NCI-H2029 treated with DMSO at 0.1 percent for 48 hours (cell line): Measurements from ENCODE around the gene ACTN1.

Experiments used
- DNase-seq: peaks from one replicate; lab custom pipeline; 2025; lab: John Stamatoyannopoulos, UW

ACTN1 gene

GRCh38 chr14:68936476-68936875 is 42.6 kb downstream of the ACTN1 start:
- DNase-seq: no peak

DNA sequence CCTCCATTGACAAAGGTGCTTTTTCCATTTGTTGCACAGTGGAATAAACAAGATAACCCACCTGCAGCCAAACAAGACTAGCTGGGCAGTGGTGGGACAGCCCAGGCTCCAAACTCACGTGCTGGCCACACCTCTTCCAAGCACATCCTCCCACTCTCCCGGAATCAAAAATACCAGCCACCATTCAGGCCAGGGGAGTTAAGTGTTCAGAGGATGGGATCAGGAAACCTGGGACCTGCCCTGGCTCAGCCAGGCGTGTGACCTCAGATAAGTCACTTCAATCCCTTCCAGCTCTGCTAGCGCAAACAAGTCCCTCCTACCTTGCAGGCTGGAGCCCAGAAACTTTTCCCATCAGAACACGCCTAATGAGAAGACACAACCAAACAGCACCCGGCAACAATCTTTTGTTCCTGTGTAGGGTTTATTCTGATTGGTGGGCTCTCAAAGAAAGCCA is 43.3 kb downstream of the ACTN1 start:
- DNase-seq: no peak

DNA sequence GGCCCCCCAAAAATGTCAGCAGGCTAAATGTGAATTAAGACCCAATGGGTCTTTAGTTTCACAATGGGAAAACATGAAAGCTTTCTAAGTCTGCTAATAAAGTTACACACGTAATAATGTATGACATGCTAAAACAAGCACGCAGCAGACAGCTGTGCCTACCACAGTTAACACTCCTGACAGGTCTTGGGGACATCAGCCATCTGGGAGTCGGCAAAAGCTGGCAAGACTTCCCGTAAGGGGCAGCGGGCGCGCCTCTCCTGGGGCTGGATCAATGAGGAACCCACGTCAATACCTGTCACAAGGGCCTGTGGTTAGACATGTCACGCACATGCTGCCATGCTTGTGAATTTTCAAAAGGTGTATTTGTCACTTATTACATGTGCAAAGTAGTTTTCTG is 45.0 kb downstream of the ACTN1 start:
- DNase-seq: no peak

GRCh38 chr14:68932686-68933085 is 46.4 kb downstream of the ACTN1 start:
- no peak for DNase-seq

- DNase-seq: no peak
Observed at GRCh38 chr14:68932231-68932630, 46.9 kb downstream of the ACTN1 start.

DNA sequence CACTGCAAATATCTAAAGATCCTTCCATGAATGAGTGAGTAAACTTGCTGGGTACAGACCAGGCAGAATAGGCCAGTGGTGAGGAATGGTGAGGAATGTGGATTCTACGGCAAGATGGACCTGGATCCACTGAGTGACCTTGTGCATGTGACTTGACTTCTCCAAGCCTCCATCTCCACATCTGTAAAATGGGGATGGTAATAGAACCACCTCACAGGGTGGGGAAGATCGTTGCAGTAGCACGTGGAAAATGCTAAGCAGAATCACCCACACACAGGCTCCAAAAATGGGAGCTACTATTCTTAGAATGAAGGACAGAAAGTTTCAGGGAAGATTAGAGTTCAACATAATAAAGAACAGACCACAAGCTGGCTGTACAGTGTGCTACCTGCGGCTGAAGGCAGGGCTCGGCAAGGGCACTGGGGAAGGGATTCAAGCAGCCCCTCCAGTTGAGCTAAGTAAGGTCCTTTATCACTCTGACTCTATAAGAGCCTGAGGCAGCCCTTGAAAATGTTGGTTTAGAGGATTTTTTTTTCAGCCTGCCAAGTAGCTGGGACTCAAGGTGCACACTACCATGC is 47.5 kb downstream of the ACTN1 start:
- no peak for DNase-seq

DNA sequence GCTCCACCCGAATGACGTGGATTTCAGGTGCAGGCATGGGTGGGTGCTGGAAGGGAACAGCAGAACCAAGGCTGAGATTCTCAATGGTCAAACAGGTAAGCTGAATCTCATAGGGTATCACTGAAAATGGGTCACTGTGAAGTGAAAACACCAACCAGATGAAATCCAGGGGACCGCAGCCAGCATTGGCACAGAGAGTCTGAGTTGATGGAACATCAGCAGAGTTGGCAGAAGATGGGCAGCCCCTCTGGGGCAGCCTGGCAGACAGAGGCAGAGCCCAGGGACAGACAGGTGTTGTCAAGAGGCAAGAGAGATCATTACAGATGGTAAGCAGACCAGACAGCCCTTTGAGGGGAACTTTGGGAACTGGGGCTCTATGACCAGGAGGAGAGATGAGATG is 48.0 kb downstream of the ACTN1 start:
- no peak for DNase-seq

GRCh38 chr14:68929623-68930307 is 49.3 kb downstream of the ACTN1 start:
- no peak for DNase-seq

- no peak for DNase-seq
Observed at GRCh38 chr14:68928770-68929550, 50.1 kb downstream of the ACTN1 start.

DNA sequence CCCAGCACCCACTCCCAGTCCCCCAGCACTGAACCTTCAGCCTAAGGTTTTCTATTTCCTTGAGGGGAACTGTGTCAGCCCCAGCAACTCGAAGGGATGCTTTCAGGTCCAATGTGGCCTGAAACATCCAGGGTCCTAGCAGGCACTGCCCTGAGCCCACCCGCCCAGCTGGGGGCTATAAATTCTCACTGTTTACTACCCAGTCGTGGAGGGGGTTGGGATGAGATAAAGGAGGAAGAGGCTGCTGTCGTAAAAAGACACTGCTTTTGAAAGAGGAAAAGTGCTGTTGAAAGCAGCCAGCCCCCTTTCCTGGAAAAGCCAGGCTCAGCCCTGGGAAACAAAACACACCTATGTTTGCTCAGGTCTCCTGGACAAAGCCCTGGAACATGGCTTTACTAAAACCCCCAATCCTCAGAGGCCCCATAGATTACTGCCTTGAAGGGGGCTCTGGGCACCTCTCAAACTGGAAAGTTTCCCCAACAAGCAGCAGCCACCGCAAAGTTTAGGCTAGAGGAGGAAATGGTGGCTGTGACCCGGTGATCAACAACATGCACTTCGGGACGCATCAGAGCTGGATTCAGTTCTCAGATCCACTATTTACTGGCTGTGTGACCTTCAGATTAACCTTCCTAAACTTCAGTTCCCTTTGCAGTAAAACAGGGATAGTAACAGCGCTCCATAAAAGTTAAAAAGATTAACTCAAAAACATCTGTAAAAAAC is 51.0 kb downstream of the ACTN1 start:
- no peak for DNase-seq

DNA sequence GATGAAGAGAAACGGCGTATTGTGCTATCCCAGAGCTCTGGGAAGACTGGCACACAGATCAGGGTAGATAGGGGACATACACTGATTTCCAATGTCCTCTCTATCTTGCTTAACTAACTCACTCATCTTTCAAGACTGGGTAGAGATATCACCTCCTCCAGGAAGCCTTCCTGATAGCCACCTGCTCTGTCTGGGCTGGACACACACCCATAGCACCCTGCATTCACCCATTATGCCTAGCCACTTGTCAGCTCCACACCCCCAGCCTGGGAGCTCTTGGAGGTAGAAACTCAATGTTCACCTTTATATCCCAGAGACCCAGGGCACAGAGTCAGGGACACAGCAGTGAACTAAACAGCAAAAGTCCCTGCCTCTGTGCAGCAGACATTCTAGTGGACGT is 52.0 kb downstream of the ACTN1 start:
- DNase-seq: no peak

DNA sequence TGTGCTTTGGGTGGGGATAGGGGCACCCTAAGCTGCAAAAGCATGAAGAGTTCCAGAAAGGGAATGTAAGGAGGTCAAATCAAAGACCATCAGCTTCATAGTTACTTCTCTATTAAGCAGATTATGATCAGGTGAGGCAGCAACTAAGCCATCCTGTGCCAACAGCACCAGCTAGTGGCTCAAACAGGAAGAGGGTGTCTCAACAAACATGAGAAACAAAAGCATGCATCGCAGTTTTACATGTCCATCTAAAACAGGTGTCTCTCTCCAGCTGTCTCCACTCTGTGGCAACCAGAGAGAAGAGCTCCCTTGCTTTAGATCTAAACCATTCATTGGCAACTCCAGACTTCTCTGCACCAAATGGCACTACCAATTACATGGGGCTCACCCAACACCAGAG is 52.9 kb downstream of the ACTN1 start:
- no peak for DNase-seq

- DNase-seq: no peak
Observed at GRCh38 chr14:68925373-68925772, 53.7 kb downstream of the ACTN1 start.

DNA sequence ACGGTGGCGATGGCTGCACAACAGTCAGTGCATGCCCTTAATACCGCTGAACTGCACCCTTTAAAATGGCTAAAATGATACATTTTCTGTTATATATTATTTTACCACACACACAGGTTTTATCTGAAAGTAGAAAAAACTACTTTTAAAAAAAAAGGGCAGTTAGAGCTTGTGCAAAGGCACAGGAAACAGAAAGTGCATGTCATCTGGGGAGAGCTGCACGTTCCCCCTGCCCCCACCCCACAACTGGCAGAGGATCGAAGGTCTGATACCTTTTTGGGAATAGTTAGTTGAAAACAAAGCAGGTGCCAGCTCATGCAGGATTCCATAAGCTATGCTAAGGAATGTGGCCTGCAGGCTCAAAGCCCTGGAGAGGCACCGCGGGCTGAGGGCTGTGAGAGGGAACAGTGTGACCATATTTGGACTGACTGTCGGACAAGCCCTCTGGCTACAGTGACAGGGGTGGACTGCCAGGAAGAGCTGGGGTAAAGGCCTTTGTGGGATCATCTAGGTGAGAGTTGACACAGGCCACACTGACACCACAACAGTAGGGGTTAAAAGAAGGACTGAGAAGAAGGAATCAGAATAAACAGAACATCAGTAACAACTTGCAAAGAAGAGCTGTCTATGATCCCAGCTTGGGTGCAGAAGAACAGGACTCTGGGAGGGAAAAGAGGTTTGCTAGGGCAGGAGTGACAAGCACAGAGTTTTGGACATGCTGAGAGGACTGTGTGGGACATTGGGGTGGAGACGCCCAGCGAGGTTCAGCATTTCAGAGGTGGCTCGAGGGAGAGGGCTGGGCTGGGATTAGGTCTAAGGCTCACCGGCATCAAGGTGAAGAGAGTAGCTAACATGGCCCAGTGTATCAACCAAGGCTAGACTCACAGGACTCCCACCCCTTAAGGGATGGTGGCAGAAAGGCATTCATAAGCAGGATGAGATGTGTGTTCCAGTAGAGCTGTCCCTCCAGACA is 54.6 kb downstream of the ACTN1 start:
- no peak for DNase-seq

- no peak for DNase-seq
Observed at GRCh38 chr14:68922886-68923285, 56.2 kb downstream of the ACTN1 start.

DNA sequence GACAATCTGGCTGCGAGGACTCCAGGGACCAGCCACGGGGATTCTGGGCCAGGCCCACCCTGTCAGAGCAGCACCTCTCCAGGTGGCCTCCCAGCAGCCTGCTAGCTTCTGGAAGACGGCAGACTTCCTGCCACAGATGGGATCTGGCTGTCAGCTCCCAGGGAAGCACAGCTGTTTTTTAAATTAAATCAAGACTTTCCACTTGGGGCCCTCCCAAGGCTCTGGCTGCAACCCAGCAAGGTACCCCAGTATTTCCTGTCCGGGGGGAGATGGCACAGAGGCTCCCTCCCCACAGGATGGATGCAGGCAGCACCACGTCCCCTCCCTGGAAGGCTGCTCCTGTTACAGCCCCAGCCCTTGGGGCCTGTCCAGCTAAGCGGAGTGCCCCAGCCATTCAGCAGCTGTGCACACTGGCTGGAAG is 56.9 kb downstream of the ACTN1 start:
- DNase-seq: no peak

DNA sequence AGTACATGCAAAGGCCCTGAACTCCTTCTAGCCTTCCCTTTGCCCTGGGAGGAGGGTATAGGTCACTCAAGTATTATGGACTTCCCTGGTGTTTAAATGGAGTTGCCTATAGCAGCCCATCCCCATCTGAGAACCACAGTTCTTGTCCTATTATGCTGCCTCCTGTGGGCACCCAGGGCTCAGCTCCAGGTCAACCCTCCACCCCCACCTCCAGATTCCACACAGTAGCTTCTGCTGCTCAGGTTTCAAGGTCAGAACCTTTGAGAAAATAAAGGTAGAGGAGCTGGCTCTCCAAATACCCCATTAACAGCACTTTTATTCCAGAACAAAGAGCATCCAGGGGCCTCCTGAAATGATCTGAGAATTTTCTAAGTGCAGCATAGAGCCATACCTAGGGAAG is 57.4 kb downstream of the ACTN1 start:
- no peak for DNase-seq

DNA sequence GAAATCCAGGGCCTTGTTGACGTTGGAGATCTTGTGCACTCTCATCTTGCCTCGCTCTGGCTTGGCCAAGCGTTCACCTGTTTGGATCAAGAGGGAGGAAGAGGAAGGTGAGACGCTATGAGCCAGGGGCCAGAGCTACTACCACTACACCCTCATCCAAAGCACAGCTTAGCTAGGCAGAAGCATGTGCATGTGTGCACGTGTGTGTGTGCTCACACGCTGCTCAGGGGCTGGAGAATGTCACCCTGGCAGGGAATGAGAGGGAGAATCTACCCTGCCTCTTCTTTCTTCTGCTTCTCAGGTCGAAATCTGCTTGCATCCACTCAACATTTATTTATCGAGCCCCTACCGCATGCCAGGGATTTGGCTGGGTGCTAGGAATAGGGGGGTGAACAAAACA is 58.1 kb downstream of the ACTN1 start:
- no peak for DNase-seq

DNA sequence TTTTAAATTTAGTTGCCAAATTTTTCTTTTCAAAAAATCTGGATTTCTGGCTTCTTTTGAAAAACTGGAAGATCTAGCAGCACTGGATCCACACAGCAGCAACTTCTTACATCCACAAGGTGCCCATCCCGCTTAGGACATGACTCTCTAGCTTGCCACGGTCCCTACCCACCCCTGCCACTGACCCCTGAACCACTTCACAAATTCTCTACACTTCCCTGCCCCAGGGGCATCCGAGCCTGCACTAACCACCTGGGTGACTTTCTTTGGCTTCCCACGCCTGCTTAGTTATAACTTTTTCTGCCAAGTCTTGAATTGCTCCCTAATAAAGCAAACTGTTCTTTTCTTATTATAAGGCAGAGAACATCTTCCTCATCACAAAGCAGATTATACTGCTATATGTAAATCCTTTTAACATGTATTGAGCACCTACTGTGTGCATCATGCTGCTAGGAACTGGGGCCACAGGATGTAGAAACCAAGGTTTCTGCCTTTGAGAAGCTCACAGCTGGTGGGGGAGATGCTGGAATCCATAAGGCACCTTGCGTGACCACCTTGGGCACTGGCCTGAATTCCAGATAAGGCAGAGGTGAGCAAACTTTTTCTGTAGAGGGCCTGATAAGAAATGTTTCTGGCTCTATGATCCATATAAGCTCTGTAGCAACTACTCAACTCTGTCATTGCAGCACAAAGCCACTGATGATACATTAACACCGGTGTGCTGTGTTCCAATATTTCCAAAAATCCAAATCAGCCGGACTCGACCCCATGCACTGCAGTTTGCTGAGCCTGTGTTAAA is 59.8 kb downstream of the ACTN1 start:
- no peak for DNase-seq

DNA sequence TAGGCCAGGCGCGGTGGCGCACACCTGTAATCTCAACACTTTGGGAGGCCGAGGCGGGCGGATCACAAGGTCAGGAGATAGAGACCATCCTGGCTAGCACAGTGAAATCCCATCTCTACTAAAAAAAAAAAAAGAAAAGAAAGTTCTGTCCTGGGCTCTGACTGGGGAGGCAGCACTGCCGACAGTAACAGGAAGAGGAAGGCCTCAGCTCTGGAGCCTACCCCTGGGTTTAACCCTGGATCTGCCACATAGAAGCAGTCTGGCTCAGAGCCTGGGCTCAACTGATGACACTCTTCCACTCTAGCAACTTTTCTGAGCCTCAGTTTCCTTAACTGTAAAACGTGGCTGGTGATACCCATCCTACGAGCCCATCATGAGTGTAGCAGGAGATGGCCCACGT is 60.5 kb downstream of the ACTN1 start:
- DNase-seq: no peak
